ENCODE measurements around the gene DDR1.

DNA sequence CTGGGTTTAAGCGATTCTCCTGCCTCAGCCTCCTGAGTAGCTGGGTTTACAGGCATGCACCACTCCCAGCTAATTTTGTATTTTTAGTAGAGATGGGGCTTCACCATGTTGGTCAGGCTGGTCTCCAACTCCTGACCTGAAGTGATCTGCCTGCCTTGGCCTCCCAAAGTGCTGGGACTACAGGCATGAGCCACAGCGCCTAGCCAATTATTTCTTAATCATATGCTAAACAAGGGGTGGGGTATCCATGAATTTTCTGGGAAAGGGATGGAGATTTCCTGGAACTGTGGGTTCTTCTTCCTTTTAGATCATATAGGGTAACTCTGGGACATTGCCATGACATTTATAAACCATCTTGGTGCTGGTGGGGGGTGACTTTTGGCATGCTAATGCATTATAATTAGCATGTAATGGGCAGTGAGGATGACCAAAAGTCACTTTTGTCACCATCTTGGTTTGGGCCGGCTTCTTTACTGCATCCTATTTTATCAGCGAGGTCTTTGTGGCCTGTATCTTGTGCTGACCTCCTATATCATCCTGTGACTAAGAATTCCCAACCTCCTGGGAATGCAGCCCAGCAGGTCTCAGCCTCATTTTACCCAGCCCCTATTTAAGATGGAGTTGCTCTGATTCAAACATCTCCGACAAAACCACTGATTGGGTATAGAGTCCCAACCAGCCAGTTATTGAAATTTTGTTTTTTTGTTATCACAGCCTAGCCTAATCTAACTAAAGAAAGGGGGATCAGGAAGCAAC is 29.9 kb upstream of the DDR1 start:
- TF ChIP-seq EGR1 (IDR thresholded peaks at IDR 0.05) (no peak), YY1 (IDR thresholded peaks at IDR 0.05; ENCODE audit: low read depth) (no peak), CEBPB (IDR thresholded peaks at IDR 0.05) (no peak), NFIC (IDR thresholded peaks at IDR 0.05) (no peak), EP300 (IDR thresholded peaks at IDR 0.05; ENCODE audit: borderline replicate concordance) (no peak), ZBTB7A (IDR thresholded peaks at IDR 0.05; ENCODE audit: low read depth) (no peak), TCF12 (IDR thresholded peaks at IDR 0.05; ENCODE audit: low read depth) (no peak)
- TF ChIP-seq, protein P1, sequence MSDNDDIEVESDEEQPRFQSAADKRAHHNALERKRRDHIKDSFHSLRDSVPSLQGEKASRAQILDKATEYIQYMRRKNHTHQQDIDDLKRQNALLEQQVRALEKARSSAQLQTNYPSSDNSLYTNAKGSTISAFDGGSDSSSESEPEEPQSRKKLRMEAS (IDR thresholded peaks at IDR 0.05): no peak
- TF ChIP-seq, protein P2, sequence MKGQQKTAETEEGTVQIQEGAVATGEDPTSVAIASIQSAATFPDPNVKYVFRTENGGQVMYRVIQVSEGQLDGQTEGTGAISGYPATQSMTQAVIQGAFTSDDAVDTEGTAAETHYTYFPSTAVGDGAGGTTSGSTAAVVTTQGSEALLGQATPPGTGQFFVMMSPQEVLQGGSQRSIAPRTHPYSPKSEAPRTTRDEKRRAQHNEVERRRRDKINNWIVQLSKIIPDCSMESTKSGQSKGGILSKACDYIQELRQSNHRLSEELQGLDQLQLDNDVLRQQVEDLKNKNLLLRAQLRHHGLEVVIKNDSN (IDR thresholded peaks at IDR 0.05): no peak
